GM12873 (cell line): ENCODE data around the gene GRM1.

ENCODE experiments used
- CTCF ChIP-seq: IDR thresholded peaks from 2 replicates; pipeline ENCODE4 v1.5.1; 2012; ENCODE audit warnings: low read depth, mild to moderate bottlenecking, moderate library complexity, low read length, control low read depth; ENCODE audit not compliant: insufficient read depth; ENCODE audit errors: missing control alignments

The GRM1 gene

DNA sequence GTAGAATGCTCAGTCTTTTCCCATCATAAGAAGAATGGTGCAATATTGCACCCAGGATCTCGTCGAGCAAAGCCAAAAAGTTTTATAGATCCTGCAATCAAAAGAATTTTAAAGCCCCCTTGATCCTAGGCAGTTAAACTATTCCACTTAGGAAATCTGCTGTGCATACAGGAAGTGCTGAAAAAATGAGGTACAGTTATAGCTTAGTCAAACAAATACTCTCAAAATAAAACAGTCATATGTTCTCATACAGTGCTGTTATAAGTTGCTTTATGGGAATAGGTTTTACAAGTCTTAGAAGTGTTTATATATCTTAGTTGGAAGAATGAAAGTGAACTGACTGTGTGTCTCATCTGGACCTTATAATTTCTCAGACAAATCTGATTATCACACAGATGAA is 282.2 kb downstream of the GRM1 start:
- TF ChIP-seq CTCF = no peak

- no peak for TF ChIP-seq CTCF
These were observed 283.7 kb downstream of the GRM1 start for GRCh38 chr6:146312608-146313007.

DNA sequence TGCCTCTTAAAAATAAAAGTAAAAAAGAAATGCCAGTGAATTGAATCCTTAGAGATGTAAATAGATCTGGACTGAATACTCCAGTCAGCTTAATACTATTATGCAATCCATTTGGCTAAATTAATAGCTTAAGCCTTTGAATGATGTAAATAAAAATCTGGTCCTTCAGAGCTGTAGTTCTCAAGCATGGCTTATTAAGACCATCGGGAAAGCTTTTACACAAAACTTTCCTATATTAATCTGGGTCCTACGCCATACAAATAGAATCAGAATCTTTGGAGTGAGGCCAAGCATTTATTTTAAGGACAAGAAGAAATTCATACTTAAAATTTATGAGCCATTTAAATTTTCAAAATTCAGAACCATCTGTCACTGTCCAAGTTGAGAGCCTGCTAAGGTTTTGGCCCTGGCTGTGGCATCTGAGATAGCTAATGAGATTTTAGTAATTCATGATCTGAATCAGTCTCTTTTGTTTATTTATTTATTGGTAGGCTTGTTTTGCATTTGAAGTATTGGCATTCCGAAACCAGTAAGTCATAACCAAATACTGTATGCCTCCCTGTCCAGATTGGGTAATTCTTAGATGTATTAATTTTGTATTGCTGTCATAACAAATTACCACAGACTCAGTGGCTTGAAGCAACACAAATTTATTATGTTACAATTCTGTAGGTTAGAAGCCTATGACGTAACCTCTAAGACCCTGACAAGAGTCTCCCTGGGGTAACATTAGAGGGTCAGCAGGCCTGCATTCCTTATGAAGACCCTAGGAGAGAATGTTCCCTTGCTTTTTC is 286.7 kb downstream of the GRM1 start:
- no peak for TF ChIP-seq CTCF

GRCh38 chr6:146316175-146316495 is 287.3 kb downstream of the GRM1 start:
- TF ChIP-seq CTCF = no peak

GRCh38 chr6:146331013-146331412 is 302.2 kb downstream of the GRM1 start:
- TF ChIP-seq CTCF = no peak

GRCh38 chr6:146335336-146335735 is 306.5 kb downstream of the GRM1 start:
- TF ChIP-seq CTCF = no peak

GRCh38 chr6:146336191-146336590 is 307.3 kb downstream of the GRM1 start:
- TF ChIP-seq CTCF = no peak

- no peak for TF ChIP-seq CTCF
These were observed 308.5 kb downstream of the GRM1 start for GRCh38 chr6:146337376-146337775.
